IPS-11a (cell line): ENCODE results near the gene LURAP1L.

ENCODE experiments used
- H3K4me3 ChIP-seq: one replicate; pipeline ENCODE4 v1.5.1; 2013; ENCODE audit warnings: low read depth, low read length, control low read depth

LURAP1L gene

GRCh38 chr9:12776513-12777055 lies 1.8 kb downstream of the LURAP1L start:
- H3K4me3 ChIP-seq: peak overlapping the region; percentile 76

GRCh38 chr9:12777121-12778022 lies 2.6 kb downstream of the LURAP1L start:
- no peak overlapping the region for H3K4me3 ChIP-seq

- H3K4me3 ChIP-seq: no peak overlapping the region
These were observed 3.6 kb downstream of the LURAP1L start for GRCh38 chr9:12778389-12778788.

- no peak overlapping the region for H3K4me3 ChIP-seq
These were observed 6.5 kb downstream of the LURAP1L start for GRCh38 chr9:12781226-12781733.

GRCh38 chr9:12783767-12784460 lies 9.1 kb downstream of the LURAP1L start:
- H3K4me3 ChIP-seq: no peak overlapping the region

- H3K4me3 ChIP-seq: no peak overlapping the region
These were observed 9.8 kb downstream of the LURAP1L start for GRCh38 chr9:12784461-12785259.

GRCh38 chr9:12785260-12785770 lies 10.5 kb downstream of the LURAP1L start:
- H3K4me3 ChIP-seq: no peak overlapping the region

GRCh38 chr9:12785941-12786340 lies 11.1 kb downstream of the LURAP1L start:
- H3K4me3 ChIP-seq: no peak overlapping the region

- no peak overlapping the region for H3K4me3 ChIP-seq
These were observed 15.2 kb downstream of the LURAP1L start for GRCh38 chr9:12790001-12790400.

- H3K4me3 ChIP-seq: no peak overlapping the region
These were observed 16.1 kb downstream of the LURAP1L start for GRCh38 chr9:12790883-12791282.

- no peak overlapping the region for H3K4me3 ChIP-seq
These were observed 19.4 kb downstream of the LURAP1L start for GRCh38 chr9:12794101-12794799.

- no peak overlapping the region for H3K4me3 ChIP-seq
These were observed 21.8 kb downstream of the LURAP1L start for GRCh38 chr9:12796601-12797000.

- no peak overlapping the region for H3K4me3 ChIP-seq
These were observed 22.2 kb downstream of the LURAP1L start for GRCh38 chr9:12797037-12797436.

GRCh38 chr9:12798066-12798770 lies 23.4 kb downstream of the LURAP1L start:
- no peak overlapping the region for H3K4me3 ChIP-seq

- no peak overlapping the region for H3K4me3 ChIP-seq
These were observed 26.4 kb downstream of the LURAP1L start for GRCh38 chr9:12801187-12801586.

GRCh38 chr9:12801663-12802062 lies 26.8 kb downstream of the LURAP1L start:
- no peak overlapping the region for H3K4me3 ChIP-seq

GRCh38 chr9:12802093-12802492 lies 27.3 kb downstream of the LURAP1L start:
- no peak overlapping the region for H3K4me3 ChIP-seq

GRCh38 chr9:12808569-12808968 lies 33.7 kb downstream of the LURAP1L start:
- H3K4me3 ChIP-seq: no peak overlapping the region

- no peak overlapping the region for H3K4me3 ChIP-seq
These were observed 34.9 kb downstream of the LURAP1L start for GRCh38 chr9:12809720-12810119.
